Stimulated activated CD8-positive, alpha-beta memory T cell treated with anti-CD3 and anti-CD28 coated beads, Interleukin-15, amount 100 ng/mL, for 48 hours (primary cell): ENCODE results near the gene SMARCAL1.
"Not testable (repeated sequence)": the region's sequence is repeated elsewhere in the genome, so short reads cannot be mapped to it uniquely, and the experiment has no call there.

Source experiments
- DNase-seq, 2 donors: peaks; one replicate each; pipeline ENCODE4 v3.0.0-alpha.2; 2020; ENCODE audit warnings: low read depth in 2 of 2

Gene SMARCAL1

DNA sequence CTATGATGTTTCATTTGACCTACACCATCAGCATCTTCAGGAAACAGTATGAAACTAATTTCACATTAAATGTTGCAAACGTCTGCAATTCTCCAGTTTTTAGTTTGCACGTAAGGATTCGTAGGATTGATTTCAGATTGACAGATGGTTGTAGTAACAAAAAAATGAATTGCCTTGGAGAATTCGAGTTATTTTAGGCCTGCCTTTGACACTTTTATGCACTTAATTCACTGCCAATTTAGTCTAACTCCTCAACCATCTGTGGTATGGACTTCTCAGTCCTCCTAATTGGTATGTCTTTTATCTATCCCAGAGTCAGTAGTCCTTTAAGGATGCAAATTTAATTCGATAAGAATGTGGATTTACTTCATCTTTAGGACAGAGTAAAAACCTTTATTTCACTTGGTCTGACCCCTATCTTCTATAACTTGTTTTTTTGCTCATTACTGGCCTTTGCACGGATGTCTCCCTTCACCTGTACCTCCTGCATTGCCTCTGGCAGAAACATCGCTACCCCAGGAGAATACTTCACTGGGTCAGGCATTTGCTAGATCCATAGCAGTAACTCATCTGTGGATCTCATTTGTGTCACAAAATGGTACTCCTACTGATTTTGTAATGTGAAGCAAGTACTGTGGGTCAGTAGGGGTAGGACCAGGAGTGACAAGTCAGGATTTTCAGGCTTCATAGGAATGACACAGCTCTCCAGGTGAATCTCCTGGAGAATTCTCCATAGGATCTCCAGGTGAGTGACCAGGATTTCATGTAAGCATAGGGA, 90.3 kb downstream of the SMARCAL1 start:
- DNase-seq = no peak

GRCh38 chr2:216503159-216503629, 90.9 kb downstream of the SMARCAL1 start:
- no peak for DNase-seq

DNA sequence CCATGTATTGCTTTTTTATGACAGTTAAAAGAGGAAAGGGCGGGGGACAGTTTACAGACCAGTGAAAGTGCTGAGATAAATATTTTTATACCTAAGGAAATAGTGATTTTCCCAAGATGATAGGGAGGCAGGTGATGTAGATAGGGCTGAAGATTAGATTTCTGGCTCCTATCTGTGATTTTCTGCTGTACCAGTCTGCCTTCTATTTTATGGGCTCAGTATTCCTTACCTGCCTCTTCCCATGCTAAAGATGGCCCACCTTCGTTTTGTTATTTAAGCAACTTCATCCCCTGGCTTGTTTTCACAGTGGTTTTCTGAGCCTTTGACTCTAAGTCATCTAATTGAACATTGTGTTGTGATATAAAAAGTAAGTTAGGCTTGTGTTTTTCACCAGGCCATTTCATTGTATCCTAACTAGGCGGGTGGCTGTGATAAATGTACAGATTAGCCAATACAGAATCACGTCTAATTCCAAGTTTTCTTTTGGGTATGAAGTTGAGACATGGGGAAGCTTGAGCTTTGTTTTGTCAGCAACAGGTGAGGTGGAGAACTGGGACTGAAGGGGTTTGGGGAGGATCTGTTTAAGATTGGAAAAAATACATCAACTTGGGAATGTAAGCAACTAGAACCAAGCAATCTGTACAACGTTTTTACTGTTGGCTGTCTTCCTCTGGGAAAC, 91.6 kb downstream of the SMARCAL1 start:
- DNase-seq = no peak

GRCh38 chr2:216504376-216504762, 92.1 kb downstream of the SMARCAL1 start:
- DNase-seq = no peak

GRCh38 chr2:216505133-216506106, 93.1 kb downstream of the SMARCAL1 start:
- no peak for DNase-seq

- DNase-seq = no peak
These were observed 95.2 kb downstream of the SMARCAL1 start for GRCh38 chr2:216507220-216508160.

DNA sequence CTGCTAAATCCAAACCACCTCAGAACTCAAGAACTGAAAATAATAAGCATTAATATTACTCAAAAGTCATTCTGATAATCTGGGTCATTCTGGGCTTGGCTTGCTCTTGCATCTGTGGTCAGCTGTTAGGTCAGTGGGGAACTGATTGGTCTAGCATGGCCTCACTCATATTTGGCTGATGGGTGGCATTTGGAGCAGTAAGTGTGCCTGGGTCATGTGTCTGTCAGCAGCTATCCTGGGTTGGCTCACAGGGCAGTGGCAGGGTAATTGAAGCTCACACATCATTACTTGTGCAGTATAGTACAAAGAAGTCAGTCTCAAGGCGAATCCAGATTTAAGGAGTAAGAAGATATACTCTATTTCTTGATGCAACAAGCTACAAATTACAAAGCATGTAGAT, 95.9 kb downstream of the SMARCAL1 start:
- DNase-seq = no peak

DNA sequence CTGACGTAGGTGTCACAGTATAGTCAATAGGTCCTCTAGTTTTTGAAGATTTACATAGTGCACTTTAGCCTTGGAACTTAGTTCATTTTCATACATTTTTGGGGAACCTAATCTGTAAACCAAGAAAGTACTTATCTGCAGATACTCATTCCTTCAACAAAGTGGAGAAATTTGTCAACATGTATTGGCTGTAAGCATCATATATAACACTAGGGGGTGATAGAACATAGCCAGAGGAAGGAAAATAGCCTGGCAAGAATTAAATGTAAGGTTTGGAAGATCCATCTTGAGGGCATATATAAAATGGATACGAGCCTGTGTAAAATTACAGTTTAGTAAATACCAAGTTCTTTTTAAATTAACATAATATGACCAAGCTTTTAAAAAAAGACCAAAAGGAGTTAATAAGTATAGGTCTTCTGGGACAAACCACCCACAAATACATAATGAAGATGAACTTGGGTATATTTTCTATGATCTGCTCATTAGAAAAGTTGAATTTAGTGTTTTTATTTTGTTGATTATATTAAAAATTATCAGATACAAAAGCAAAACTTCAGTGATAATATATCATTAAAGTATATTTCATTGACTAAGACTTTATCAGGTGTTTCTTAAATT, 104.6 kb downstream of the SMARCAL1 start:
- no peak for DNase-seq

GRCh38 chr2:216517447-216518225, 105.4 kb downstream of the SMARCAL1 start:
- DNase-seq = no peak

GRCh38 chr2:216518566-216519119, 106.4 kb downstream of the SMARCAL1 start:
- DNase-seq = not testable (repeated sequence)

DNA sequence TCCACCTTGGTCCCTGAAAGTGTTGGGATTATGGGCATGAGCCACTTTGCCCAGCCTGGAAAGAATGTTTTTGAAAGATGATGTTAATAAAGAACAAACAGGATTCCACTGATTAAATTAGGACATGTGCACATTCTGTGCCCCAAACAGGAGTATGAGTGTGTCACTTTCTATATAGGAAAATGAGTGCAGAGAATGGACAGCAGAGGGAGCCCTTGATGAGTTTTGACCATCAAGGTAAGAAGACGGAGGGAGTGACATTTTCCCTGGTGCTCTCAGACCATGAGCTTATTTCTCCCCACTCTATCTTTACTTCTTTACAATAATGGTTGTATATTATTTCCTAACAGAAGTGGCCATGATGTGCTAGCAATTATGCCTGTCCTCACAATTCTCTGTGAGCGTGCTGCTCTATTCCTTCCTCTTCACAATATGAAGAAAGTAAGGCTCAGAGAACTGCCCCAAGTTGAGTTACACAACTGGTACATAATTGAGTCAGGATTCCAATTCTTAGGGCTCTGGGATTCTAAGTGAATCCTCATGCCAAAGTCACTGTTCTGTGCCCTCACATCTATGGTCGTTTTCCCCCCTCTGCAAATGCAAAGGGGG, 107.0 kb downstream of the SMARCAL1 start:
- peak in 1 of 2 donors; percentile 22 for DNase-seq

DNA sequence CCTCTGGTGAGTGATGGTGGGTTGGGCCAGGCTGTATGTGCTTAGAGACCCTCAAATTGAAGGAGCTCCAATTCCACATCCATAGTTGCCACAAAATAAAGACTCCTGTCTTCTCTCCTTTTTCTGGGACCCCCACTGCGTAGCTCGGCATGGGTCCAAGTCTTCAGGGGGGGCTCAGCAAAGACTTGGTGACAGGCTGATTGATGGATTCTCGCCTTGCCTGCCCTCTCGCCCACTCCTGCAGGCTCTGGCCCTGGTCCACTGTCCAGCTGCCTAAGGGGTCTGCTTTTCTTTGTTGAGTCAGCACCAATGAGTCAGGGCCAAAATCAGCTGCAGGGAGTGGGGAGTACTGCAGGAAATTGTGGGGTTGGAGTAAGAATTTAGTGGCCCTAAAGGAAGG, 107.8 kb downstream of the SMARCAL1 start:
- no peak for DNase-seq

GRCh38 chr2:216522892-216523502, 110.7 kb downstream of the SMARCAL1 start:
- DNase-seq = no peak

GRCh38 chr2:216525972-216526371, 113.7 kb downstream of the SMARCAL1 start:
- no peak for DNase-seq

GRCh38 chr2:216526939-216527338, 114.7 kb downstream of the SMARCAL1 start:
- DNase-seq = no peak

DNA sequence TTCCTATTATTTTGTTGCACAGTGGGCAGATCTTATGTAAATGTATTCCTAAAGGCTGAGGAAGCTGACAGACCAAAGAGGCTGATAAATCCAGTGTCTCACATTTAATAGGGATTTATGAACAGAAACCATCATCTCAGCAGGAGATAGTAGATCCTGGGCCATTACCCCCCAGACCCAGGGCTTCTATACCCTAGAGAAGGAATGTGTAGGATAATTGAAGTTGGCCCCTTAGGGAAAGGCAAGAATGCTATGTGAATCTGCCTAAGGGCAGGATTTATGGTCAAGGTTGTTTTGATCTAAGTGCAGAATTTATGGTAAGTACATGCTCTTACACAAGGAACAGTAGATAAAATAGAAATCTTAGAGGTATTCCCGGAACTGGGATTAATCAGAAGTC, 115.3 kb downstream of the SMARCAL1 start:
- no peak for DNase-seq

DNA sequence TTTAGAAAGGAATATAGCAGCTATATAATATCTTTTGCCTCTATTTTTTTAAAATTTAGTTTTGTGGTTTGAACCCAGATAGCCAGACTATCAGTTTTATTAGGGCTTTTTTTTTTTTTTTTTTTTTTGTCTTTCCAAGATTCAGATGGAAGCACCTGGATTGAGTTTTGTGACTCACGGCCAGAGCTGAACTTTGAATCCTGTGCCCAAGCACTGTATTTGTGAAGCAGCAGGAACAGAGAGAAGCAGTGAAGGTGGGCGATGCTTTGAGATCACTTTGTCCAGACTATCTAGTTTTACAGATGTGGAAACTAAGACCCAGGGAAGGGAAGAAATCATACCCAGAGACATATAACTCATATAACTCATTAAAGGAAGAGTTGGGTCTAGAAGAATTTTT, 120.3 kb downstream of the SMARCAL1 start:
- DNase-seq = no peak
